Measurements from ENCODE around the gene AIF1.

DNA sequence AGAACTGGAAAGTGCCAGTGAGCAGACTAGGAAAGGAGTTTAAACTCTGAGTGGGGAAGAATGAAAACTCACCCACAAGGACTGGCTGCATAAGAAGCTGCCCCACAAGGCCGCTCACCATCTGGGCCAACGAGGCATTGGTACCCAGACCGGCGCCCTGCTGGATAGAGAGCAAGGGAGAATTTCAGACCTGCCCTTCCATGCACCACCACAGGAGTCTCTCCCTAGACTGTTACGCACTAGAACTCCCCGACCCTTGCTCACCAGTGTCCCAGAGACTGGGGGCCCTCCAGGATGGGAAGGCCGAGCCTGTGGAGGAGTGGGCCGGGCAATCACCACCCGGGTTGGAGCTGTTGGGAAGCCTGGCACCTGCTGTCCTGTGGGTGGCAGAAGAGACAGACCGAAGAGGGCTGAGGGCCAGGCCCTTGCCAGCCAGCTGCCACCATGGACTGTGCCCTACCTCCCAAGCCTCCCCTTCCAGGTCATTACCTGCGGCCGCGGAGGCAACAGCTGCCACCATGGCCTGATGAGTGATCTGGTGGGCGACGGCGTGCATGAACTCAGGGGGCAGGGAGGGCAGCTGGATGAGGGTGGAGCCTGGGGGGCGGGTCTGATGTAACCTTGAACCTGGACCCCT, 28.9 kb downstream of the AIF1 start:
- TF ChIP-seq YY1 (IDR thresholded peaks at IDR 0.05; ENCODE audit: insufficient read depth, insufficient read length) (no peak), SUZ12 (IDR thresholded peaks at IDR 0.05; ENCODE audit: extremely low read depth, insufficient read depth, insufficient read length) (no peak), ZNF274 (IDR thresholded peaks at IDR 0.05; ENCODE audit: low read depth, low read length) (no peak)

All from NT2/D1 (cell line).